HCT116 (cell line): Measurements from ENCODE around the gene TTC27. TPM values are rescaled to one million over a fixed set of nuclear protein-coding genes. Genes with fewer than 3 reads are reported as not detected.

Experiments used
- ATAC-seq: fragments of 200-7000 bp; cut with Tn5 transposase; 2 replicates; pipeline ENCODE4 v1.9.1; 2020; ENCODE audit warnings: mild to moderate bottlenecking, moderate library complexity
- BruUV-seq: library from RNA; stranded (reverse); fragments of 400-500 nt; replicated peaks from 2 replicates; lab custom pipeline; 2021; lab: Mats Ljungman, UMichigan
- CTCF ChIA-PET: fragments of 300-600 bp; sonication (Branson Sonifier 250); formaldehyde crosslinking; loops from one replicate; lab custom pipeline; 2021; ENCODE audit warnings: antibody characterized with exemption; lab: Charles Lee
- POLR2A ChIA-PET: fragments of 300-600, 350-600 bp; sonication (Branson Sonifier 250); formaldehyde crosslinking; loops from one replicate; lab custom pipeline; 2021; ENCODE audit warnings: antibody characterized with exemption; lab: Charles Lee
- RAD21 ChIA-PET, 2 experiments: fragments of 300-600 bp; sonication (Branson Sonifier 250); formaldehyde crosslinking; loops; one replicate each; lab custom pipeline; 2023; ENCODE audit warnings: low total read pairs in 2 of 2; ENCODE audit not compliant: uncharacterized antibody in 2 of 2, unreplicated experiment in 2 of 2, low non-redundant PET in 1 of 2; lab: Charles Lee
- DNase-seq: peaks from one replicate; pipeline ENCODE4 v3.0.0-alpha.2; 2010; ENCODE audit warnings: low read depth, low spot score
- H2AFZ ChIP-seq: fragments of 200-600 bp; shearing (Covaris generic), sonication (generic); 2 replicates; pipeline ENCODE4 v1.6.1; 2017; ENCODE audit warnings: low read depth, mixed run types, mixed read lengths, antibody characterized with exemption, low read length; ENCODE audit not compliant: poor library complexity, severe bottlenecking
- H3K27ac ChIP-seq: 2 replicates; pipeline ENCODE4 v1.5.1; 2012; ENCODE audit warnings: low read depth, low read length
- H3K27me3 ChIP-seq: fragments of 200-600 bp; sonication (generic); 2 replicates; pipeline ENCODE4 v1.6.1; 2016; ENCODE audit warnings: mixed run types, low read length, mixed read lengths; ENCODE audit not compliant: insufficient read depth
- H3K36me3 ChIP-seq, 2 experiments: fragments of 200-500 bp in 1 of 2; fragments of 200-600 bp in 1 of 2; sonication (Bioruptor generic) in 1 of 2; sonication (generic) in 1 of 2; 2 replicates each; pipeline versions ENCODE4 v1.5.1 to v1.6.1; 2014 to 2016; ENCODE audit warnings: low read length in 2 of 2, inconsistent platforms in 1 of 2, mixed read lengths in 1 of 2, mixed run types in 1 of 2; ENCODE audit not compliant: insufficient read depth in 2 of 2, control insufficient read depth in 1 of 2
- H3K4me1 ChIP-seq, 2 experiments: fragments of 200-600 bp in 1 of 2; sonication (generic) in 1 of 2; 2 replicates each; pipeline versions ENCODE4 v1.5.1 to v1.6.1; 2012 to 2017; ENCODE audit warnings: low read length in 2 of 2, inconsistent platforms in 1 of 2, mild to moderate bottlenecking in 1 of 2, mixed read lengths in 1 of 2, mixed run types in 1 of 2, moderate library complexity in 1 of 2; ENCODE audit not compliant: insufficient read depth in 2 of 2, control insufficient read depth in 1 of 2
- H3K4me2 ChIP-seq: fragments of 200-600 bp; sonication (generic); 2 replicates; pipeline ENCODE4 v1.6.1; 2017; ENCODE audit warnings: mixed run types, low read length, mixed read lengths
- H3K4me3 ChIP-seq, 2 experiments: fragments of 200-600 bp in 1 of 2; sonication (generic) in 1 of 2; replicated peaks in 1 of 2; 2 replicates each; pipeline ENCODE4 v1.5.1; 2011 to 2016; ENCODE audit warnings: low read length in 2 of 2, control low read depth in 1 of 2, low read depth in 1 of 2, mild to moderate bottlenecking in 1 of 2, mixed read lengths in 1 of 2, mixed run types in 1 of 2
- H3K79me2 ChIP-seq: fragments of 200-600 bp; sonication (generic); 2 replicates; pipeline ENCODE4 v1.6.1; 2017; ENCODE audit warnings: mild to moderate bottlenecking, mixed run types, low read length, moderate library complexity, mixed read lengths; ENCODE audit not compliant: insufficient read depth
- H3K9ac ChIP-seq: fragments of 200-600 bp; sonication (generic); 2 replicates; pipeline ENCODE4 v1.6.1; 2016; ENCODE audit warnings: low read length, mixed read lengths
- H3K9me2 ChIP-seq: fragments of 200-600 bp; sonication (generic), shearing (Covaris generic); 2 replicates; pipeline ENCODE4 v1.6.1; 2017; ENCODE audit warnings: mixed run types, mild to moderate bottlenecking, moderate library complexity; ENCODE audit not compliant: insufficient read depth
- H3K9me3 ChIP-seq, 2 experiments: fragments of 200-500 bp in 1 of 2; fragments of 200-600 bp in 1 of 2; sonication (Bioruptor generic) in 1 of 2; sonication (generic) in 1 of 2; 2 replicates each; pipeline ENCODE4 v1.6.1; 2014 to 2017; ENCODE audit warnings: low read length in 2 of 2, mixed read lengths in 2 of 2, inconsistent platforms in 1 of 2, low read depth in 1 of 2, mild to moderate bottlenecking in 1 of 2, mixed run types in 1 of 2, moderate library complexity in 1 of 2; ENCODE audit not compliant: control insufficient read depth in 1 of 2, insufficient read depth in 1 of 2
- H4K20me1 ChIP-seq: fragments of 200-600 bp; sonication (generic), shearing (Covaris generic); 2 replicates; pipeline ENCODE4 v1.6.1; 2017; ENCODE audit warnings: mixed run types, mild to moderate bottlenecking, moderate library complexity; ENCODE audit not compliant: insufficient read depth
- EGR1 ChIP-seq: IDR thresholded peaks from 2 replicates; pipeline ENCODE4 v1.6.1; 2012; ENCODE audit warnings: low read depth
- ELF1 ChIP-seq: IDR thresholded peaks from 2 replicates; pipeline ENCODE4 v1.6.1; 2012; ENCODE audit warnings: low read depth, borderline replicate concordance
- EZH2phosphoT487 ChIP-seq: fragments of 200-600 bp; IDR thresholded peaks from 2 replicates; pipeline ENCODE4 v1.6.1; 2018; ENCODE audit warnings: antibody characterized with exemption, borderline replicate concordance
- POLR2A ChIP-seq: IDR thresholded peaks from 2 replicates; pipeline ENCODE4 v1.7.0; 2011; ENCODE audit warnings: borderline replicate concordance; ENCODE audit not compliant: insufficient read depth, insufficient read length; ENCODE audit errors: extremely low read depth
- SP1 ChIP-seq: IDR thresholded peaks from 2 replicates; pipeline ENCODE4 v1.6.1; 2012; ENCODE audit warnings: low read depth
- SRF ChIP-seq: IDR thresholded peaks from 2 replicates; pipeline ENCODE4 v1.6.1; 2012; ENCODE audit warnings: low read depth
- ZFX ChIP-seq: fragments of 450-650 bp; IDR thresholded peaks from 2 replicates; pipeline ENCODE4 v1.6.1; 2017
- ZNF274 ChIP-seq: fragments of 200-500 bp; sonication (Bioruptor generic); IDR thresholded peaks from 2 replicates; pipeline ENCODE4 v1.6.1; 2014; ENCODE audit warnings: mild to moderate bottlenecking, low read depth, low read length, inconsistent platforms
- intact Hi-C: fragments of 100-400 bp; cut with micrococcal nuclease; formaldehyde crosslinking; loops from 2 replicates; pipeline ENCODE4 v1.10.0; 2022
- total RNA-seq: library from RNA; stranded (reverse); gene quantifications from one replicate; pipeline ENCODE4 v1.2.1, GENCODE V29; 2021; ENCODE audit not compliant: unreplicated experiment
- TF ChIP-seq, protein P1 (sequence below): IDR thresholded peaks from 2 replicates; pipeline ENCODE4 v1.6.1; 2012; ENCODE audit warnings: low read depth
- TF ChIP-seq, protein P2 (sequence below): IDR thresholded peaks from 2 replicates; pipeline ENCODE4 v1.6.1; 2011; ENCODE audit warnings: mild to moderate bottlenecking, low read length, moderate library complexity; ENCODE audit not compliant: insufficient replicate concordance; ENCODE audit errors: extremely low read depth
- TF ChIP-seq, protein P3 (sequence below): IDR thresholded peaks from 2 replicates; pipeline ENCODE4 v1.6.1; 2012

The TTC27 gene
- total RNA-seq, 1 experiment from 2014 or later = 24.4 TPM

DNA sequence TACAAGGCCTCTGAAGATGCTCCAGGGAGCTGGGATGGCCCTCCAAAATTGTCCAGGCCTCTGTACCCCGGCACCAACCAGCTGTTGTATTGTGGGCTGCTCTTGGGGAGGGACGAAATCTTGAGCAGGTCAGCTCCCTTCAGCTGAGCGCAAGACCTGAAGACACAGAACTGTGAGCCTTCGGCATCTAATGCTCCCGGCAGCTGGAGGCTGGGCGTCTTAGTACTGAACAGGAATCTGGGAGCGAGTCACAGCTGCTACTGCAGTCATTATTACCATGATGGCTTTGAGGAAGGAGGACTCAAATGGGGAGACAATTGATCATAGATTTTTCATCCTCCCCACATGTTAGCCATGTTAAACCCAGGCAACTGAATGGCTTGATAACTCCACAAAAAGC is 236.0 kb downstream of the TTC27 start:
- H3K4me1 ChIP-seq = no peaks in the 10 kb centered on the region
- H3K9me2 ChIP-seq = no peaks in the 10 kb centered on the region
- CTCF ChIA-PET = no interaction called here
- no peaks in the 10 kb centered on the region for H3K9me3 ChIP-seq
- TF ChIP-seq, protein P1, sequence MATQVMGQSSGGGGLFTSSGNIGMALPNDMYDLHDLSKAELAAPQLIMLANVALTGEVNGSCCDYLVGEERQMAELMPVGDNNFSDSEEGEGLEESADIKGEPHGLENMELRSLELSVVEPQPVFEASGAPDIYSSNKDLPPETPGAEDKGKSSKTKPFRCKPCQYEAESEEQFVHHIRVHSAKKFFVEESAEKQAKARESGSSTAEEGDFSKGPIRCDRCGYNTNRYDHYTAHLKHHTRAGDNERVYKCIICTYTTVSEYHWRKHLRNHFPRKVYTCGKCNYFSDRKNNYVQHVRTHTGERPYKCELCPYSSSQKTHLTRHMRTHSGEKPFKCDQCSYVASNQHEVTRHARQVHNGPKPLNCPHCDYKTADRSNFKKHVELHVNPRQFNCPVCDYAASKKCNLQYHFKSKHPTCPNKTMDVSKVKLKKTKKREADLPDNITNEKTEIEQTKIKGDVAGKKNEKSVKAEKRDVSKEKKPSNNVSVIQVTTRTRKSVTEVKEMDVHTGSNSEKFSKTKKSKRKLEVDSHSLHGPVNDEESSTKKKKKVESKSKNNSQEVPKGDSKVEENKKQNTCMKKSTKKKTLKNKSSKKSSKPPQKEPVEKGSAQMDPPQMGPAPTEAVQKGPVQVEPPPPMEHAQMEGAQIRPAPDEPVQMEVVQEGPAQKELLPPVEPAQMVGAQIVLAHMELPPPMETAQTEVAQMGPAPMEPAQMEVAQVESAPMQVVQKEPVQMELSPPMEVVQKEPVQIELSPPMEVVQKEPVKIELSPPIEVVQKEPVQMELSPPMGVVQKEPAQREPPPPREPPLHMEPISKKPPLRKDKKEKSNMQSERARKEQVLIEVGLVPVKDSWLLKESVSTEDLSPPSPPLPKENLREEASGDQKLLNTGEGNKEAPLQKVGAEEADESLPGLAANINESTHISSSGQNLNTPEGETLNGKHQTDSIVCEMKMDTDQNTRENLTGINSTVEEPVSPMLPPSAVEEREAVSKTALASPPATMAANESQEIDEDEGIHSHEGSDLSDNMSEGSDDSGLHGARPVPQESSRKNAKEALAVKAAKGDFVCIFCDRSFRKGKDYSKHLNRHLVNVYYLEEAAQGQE = no peak
- TF ChIP-seq ELF1 = no peak
- no peak for TF ChIP-seq ZNF274
- TF ChIP-seq ZFX = no peak
- TF ChIP-seq EGR1 = no peak
- TF ChIP-seq SP1 = no peak
- TF ChIP-seq POLR2A = no peak
- TF ChIP-seq, protein P2, sequence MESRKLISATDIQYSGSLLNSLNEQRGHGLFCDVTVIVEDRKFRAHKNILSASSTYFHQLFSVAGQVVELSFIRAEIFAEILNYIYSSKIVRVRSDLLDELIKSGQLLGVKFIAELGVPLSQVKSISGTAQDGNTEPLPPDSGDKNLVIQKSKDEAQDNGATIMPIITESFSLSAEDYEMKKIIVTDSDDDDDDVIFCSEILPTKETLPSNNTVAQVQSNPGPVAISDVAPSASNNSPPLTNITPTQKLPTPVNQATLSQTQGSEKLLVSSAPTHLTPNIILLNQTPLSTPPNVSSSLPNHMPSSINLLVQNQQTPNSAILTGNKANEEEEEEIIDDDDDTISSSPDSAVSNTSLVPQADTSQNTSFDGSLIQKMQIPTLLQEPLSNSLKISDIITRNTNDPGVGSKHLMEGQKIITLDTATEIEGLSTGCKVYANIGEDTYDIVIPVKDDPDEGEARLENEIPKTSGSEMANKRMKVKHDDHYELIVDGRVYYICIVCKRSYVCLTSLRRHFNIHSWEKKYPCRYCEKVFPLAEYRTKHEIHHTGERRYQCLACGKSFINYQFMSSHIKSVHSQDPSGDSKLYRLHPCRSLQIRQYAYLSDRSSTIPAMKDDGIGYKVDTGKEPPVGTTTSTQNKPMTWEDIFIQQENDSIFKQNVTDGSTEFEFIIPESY = no peak
- TF ChIP-seq SRF = no peak
- TF ChIP-seq EZH2phosphoT487 = no peak
- TF ChIP-seq, protein P3, sequence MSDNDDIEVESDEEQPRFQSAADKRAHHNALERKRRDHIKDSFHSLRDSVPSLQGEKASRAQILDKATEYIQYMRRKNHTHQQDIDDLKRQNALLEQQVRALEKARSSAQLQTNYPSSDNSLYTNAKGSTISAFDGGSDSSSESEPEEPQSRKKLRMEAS = no peak
- H3K79me2 ChIP-seq = no peaks in the 10 kb centered on the region
- H3K27me3 ChIP-seq = no peaks in the 10 kb centered on the region
- intact Hi-C loops = no loop called here
- H3K36me3 ChIP-seq = no peaks in the 10 kb centered on the region
- BruUV-seq = no TSS peak
- no peak overlapping the region for H3K4me3 ChIP-seq
- ATAC-seq (no peak), DNase-seq (no peak)
- no peak overlapping the region for H3K27ac ChIP-seq
- no peaks in the 10 kb centered on the region for H4K20me1 ChIP-seq
- no peak overlapping the region for H3K9ac ChIP-seq
- H2AFZ ChIP-seq = no peak overlapping the region
- POLR2A ChIA-PET = no interaction called here
- no peak overlapping the region for H3K4me2 ChIP-seq
- RAD21 ChIA-PET = no interaction called here
